ENCODE results near the gene D2HGDH.
A peak's percentile ranks its signal among the peaks of the same experiment; 100 is the strongest.
"Not testable (repeated sequence)": the region's sequence is repeated elsewhere in the genome, so short reads cannot be mapped to it uniquely, and the experiment has no call there.

The D2HGDH gene

DNA sequence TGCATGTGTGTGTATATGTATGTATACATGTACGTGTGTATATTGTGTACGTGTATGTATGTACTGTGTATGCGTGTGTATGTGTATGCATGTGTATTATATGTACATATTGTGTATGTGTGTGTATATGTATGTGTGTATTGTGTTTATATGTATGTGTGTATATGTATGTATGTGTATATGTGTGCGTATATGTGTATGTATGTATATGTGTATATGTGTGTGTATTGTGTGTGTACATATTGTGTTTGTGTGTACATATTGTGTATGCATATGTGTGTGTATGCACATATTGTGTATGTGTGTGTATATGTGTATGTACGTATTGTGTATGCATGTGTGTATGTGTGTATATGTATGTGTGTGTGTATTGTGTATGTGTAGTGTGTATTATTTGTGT lies 59.0 kb downstream of the D2HGDH start:
- DNase-seq (ENCODE audit: low spot score) = no peak

GRCh38 chr2:241794250-241794823 lies 59.9 kb downstream of the D2HGDH start:
- no peak for DNase-seq (ENCODE audit: low spot score)

GRCh38 chr2:241795021-241795999 lies 60.9 kb downstream of the D2HGDH start:
- DNase-seq (ENCODE audit: low spot score) = no peak

DNA sequence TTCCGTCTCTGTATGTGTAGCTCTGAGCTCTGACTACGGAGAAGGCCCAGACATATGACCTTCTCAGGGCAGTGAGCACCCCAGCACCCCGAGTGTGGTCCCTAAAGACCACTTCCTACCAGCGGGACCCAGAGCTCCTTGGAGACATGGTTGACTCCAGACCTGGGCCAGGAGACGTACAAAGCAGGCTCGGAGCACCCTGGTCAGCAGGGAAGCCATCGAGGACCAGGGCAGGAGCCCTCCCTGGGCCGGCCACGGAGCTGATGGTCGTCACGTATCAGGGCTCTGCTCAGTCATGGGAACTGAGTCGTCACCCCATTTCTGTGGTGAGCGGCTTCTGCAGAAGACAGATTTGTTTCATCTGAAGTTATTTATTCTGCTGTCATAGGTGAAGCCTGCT lies 61.8 kb downstream of the D2HGDH start:
- no peak for DNase-seq (ENCODE audit: low spot score)

GRCh38 chr2:241796610-241797138 lies 62.2 kb downstream of the D2HGDH start:
- DNase-seq (ENCODE audit: low spot score) = no peak

DNA sequence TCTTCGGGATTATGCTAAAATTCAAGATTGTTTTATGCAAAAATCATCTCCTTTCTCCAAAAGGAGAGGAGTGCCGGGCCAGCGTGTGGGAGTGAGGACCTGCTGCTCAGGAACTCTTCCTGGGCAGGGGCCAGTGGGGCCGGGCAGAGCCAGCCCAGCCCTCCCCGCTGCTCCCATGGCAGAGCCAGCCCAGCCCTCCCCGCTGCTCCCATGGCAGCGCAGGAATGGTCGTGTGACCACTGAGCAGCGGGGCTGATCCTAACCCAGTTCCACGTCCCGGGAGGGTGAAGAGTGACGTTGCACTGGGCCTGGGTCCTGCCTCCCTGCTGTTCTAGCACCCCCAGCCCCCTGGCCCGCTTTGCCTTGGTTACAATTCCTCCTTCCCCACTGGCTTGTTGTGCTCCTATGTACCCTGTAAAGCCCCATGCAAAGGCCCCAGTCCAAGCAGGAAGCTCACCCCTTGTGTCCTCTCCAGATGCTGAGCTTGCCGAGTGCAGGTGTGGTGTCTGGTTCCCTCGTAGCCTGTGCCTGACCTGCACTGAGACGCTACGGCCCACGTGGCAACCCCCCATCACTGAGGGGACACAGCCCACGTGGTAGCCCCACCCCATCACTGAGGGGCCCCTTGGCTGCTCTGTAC lies 63.1 kb downstream of the D2HGDH start:
- no peak for DNase-seq (ENCODE audit: low spot score)

DNA sequence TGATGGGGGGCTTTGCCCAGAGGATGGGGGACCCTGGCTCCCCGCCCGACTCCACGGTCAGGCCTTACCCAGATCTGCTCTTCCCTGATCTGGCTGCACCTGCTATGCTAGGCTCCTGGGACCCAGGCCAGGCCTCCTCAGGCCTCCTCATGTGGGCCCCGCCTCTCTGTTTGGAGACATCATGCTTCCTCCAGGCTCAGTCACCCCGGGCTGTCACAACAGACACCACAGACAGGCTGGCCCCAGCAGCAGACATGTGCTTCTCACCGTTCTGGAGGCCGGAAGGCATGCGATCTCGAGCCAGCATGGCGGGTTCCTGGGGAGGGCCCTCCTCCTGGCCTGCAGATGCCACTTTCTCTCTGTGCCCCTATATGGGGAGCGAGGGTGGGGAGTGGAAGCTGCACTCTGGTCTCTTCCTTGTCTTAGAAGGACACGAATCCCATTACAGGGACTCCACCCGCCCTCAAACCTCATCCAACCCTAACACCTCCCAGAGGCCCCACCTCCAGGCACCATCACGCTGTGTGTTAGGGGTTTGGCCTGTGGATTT lies 63.7 kb downstream of the D2HGDH start:
- DNase-seq (ENCODE audit: low spot score) = no peak

DNA sequence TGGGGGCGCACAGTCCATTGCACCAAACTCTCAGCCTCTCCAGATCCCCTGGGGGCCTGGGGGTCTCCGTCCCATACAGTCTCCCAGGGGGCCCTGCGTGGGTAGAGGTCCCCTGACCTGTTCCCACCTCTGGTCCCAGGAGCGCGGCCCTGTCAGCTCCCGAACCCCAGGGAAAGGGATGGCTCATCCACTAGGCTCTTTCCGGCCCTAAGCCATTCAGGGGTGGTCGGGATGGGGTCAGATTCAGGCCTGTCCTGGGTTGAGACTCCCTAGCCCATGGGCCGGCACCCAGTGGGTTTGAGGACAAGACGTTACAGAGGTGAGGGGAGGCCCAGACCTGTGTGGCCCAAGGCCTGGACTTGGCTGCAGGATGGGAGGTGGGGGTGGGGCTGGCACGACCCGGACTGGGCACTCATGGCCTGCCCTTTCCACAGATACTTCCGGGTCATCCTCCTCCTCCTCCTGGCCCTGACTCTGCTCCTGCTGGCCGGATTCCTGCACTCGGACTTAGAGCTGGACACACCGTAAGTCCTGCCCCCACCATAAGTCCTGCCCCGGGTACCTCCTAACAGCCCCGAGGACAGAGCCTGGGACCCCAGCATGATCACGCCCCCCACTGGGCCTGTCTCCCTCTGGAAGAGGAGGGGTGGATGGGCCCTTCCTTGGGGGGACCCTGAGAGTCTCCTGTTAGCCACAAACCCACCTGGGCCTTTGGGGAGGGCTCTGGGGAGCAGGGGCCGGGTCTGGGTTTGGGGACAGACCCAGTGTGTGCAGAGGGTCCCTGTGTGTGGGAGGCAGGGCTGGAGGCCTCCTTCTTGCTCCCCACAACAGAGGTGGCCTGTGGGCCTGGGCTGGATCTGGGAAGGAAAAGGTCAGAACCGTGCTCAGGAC lies 64.4 kb downstream of the D2HGDH start:
- no peak for DNase-seq (ENCODE audit: low spot score)

DNA sequence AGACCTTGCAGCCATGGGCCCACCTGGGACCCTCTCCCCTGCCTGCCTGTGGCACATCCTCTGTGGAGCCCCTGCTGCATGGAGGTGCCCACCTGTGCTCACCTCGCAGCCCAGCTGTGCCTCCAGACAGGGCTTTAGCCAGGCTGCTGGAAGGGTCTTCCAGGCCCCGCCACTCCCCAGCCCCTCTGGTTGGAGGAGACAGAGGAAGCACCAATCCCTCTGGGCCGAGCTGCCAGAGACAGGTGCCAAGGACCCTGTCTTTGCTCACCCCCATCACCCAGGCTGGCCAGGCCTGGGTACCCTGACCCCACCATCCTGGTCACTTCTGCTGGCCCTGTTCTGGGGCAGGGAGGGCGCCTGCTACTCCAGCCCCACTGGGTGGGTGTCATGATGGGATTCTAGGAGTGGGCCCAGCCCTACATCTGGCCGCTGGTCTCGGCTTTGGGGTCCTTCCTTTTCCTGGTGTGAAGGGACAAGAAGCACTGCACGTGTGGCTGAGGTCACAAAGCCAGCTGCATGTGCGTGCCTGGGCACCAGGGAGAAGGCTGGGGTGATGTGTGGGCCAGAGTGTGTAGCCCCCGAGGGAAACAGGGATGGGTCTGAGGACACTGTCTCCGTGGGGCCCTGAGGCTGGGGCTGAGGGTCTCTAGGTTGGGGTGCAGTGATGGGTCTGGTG lies 65.2 kb downstream of the D2HGDH start:
- no peak for DNase-seq (ENCODE audit: low spot score)

DNA sequence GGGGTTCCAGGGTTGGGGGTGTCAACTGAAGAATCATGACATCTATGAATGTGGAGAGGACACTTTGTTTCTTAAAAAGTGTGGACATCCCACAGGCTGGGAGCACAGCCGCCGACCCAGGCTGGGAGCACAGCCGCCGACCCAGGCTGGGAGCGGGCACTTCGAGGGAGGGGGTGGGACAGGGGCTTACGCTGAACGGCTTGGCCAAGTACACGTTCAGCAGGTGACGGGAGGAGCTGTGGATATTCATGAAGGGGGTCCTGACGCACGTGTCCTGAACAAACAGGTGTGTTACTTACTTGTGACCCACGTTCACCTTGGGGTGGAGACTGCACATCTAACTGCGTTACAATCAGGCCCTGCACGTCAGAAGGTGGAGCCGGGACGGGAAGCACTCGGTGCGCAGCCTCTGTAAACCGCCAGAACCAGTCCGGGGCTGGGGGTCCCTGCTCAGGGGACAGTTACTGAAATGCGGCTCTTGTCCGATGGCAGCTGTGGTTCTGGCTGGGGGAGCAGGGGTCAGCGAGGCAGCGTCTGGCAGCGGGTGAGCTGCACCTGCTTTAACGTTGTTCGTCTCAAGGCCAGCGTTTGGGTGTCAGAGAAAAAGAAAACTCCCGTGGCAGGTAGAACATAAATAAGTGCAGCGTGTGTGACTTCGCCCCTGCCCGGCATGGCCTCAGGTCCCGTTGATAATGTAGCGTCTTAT lies 65.9 kb downstream of the D2HGDH start:
- not testable (repeated sequence) for DNase-seq (ENCODE audit: low spot score)

DNA sequence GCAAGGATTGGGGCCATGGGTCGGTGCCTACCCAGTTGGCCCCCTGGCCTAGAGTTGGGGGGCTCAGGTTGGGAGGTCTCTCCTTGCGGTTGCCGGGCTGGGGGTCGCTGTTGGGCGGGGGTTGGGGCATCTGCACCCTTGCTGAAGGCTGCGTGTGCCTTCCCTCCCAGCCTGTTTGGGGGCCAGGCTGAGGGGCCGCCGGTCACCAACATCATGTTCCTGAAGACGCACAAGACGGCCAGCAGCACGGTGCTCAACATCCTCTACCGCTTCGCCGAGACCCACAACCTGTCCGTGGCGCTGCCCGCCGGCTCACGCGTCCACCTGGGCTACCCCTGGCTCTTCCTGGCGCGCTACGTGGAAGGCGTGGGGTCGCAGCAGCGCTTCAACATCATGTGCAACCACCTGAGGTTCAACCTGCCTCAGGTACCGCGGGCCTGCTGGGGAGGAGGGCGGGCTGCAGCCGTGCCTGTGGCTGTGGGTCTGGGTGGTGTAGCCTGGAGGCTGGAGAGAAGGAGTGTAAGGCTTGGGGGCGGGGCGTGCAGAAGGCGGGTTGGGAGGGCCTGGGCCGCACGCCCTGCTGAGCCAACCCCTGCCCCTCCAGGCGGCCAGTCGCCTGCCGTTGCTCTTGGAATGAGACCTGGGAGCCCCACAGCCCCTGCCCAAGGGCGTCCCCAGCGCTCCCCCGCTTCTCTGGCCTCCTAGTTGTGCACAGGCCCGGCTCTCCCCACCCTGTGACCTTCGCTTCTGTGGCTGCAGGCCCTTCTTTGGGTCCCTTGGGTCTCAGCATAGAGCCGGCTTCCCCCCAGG lies 67.4 kb downstream of the D2HGDH start:
- no peak for DNase-seq (ENCODE audit: low spot score)

GRCh38 chr2:241802421-241803318 lies 68.2 kb downstream of the D2HGDH start:
- no peak for DNase-seq (ENCODE audit: low spot score)

GRCh38 chr2:241803387-241804325 lies 69.2 kb downstream of the D2HGDH start:
- peak; percentile 38 for DNase-seq (ENCODE audit: low spot score)

GRCh38 chr2:241804326-241805229 lies 70.1 kb downstream of the D2HGDH start:
- no peak for DNase-seq (ENCODE audit: low spot score)

DNA sequence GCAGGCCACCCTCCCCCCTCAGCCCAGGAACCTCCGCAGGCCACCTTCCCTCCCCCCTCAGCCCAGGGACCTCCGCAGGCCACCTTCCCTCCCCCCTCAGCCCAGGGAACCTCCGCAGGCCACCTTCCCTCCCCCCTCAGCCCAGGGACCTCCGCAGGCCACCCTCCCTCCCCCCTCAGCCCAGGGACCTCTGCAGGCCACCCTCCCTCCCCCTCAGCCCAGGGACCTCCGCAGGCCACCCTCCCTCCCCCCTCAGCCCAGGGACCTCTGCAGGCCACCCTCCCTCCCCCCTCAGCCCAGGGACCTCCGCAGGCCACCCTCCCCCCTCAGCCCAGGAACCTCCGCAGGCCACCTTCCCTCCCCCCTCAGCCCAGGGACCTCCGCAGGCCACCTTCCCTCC lies 71.8 kb downstream of the D2HGDH start:
- not testable (repeated sequence) for DNase-seq (ENCODE audit: low spot score)
